C4-2B (cell line): ENCODE results near the gene FOXO6.

Experiments
- CTCF ChIP-seq: fragments of 450-650 bp; conservative IDR thresholded peaks from 2 replicates; pipeline ENCODE4 v1.5.1; 2017; ENCODE audit warnings: mild to moderate bottlenecking
- ZFX ChIP-seq: fragments of 450-650 bp; IDR thresholded peaks from 2 replicates; pipeline ENCODE4 v1.6.1; 2017

- TF ChIP-seq CTCF (no peak), ZFX (no peak)
These were observed 53.6 kb downstream of the FOXO6 start for GRCh38 chr1:41414716-41415306.
